Smooth muscle cell (in vitro differentiated cells): Measurements from ENCODE around the gene FAM168B. TPM values are rescaled to one million over a fixed set of nuclear protein-coding genes. Genes with fewer than 3 reads are reported as not detected.

ENCODE experiments used
- DNase-seq: peaks from one replicate; lab custom pipeline; 2025; ENCODE audit not compliant: unreplicated experiment; lab: John Stamatoyannopoulos, UW
- H2AFZ ChIP-seq: fragments of 200-600 bp; sonication (generic); 2 replicates; pipeline ENCODE4 v1.6.0; 2016; ENCODE audit warnings: antibody characterized with exemption, low read depth, mild to moderate bottlenecking
- H3F3A ChIP-seq: fragments of 200-600 bp; sonication (generic); 2 replicates; pipeline ENCODE4 v1.6.0; 2017; ENCODE audit warnings: antibody characterized with exemption, low read depth
- H3K27ac ChIP-seq: fragments of 200-600 bp; sonication (generic); 2 replicates; pipeline ENCODE4 v1.5.1; 2016; ENCODE audit warnings: low read depth, mild to moderate bottlenecking
- H3K27me3 ChIP-seq: fragments of 200-600 bp; sonication (generic); 2 replicates; pipeline ENCODE4 v1.6.1; 2016; ENCODE audit warnings: low read depth, mild to moderate bottlenecking
- H3K36me3 ChIP-seq: fragments of 200-600 bp; sonication (generic); 2 replicates; pipeline ENCODE4 v1.5.1; 2016; ENCODE audit warnings: low read depth
- H3K4me1 ChIP-seq: fragments of 200-600 bp; sonication (generic); 2 replicates; pipeline ENCODE4 v1.5.1; 2016; ENCODE audit warnings: low read depth
- H3K4me2 ChIP-seq: fragments of 200-600 bp; sonication (generic); 2 replicates; pipeline ENCODE4 v1.6.0; 2016; ENCODE audit warnings: mild to moderate bottlenecking
- H3K4me3 ChIP-seq: fragments of 200-600 bp; sonication (generic); 2 replicates; pipeline ENCODE4 v1.5.1; 2016; ENCODE audit warnings: mild to moderate bottlenecking
- H3K79me2 ChIP-seq: fragments of 200-600 bp; sonication (generic); 2 replicates; pipeline ENCODE4 v1.6.0; 2016; ENCODE audit warnings: low read depth, mild to moderate bottlenecking
- H3K9ac ChIP-seq: fragments of 200-600 bp; sonication (generic); 2 replicates; pipeline ENCODE4 v1.6.0; 2016; ENCODE audit warnings: low read depth
- H3K9me3 ChIP-seq: fragments of 200-600 bp; sonication (generic); replicated peaks from 2 replicates; pipeline ENCODE4 v1.5.1; 2016; ENCODE audit warnings: low read depth
- H4K20me1 ChIP-seq: fragments of 200-600 bp; sonication (generic); 2 replicates; pipeline ENCODE4 v1.6.0; 2016; ENCODE audit warnings: low read depth
- CTCF ChIP-seq: fragments of 200-600 bp; sonication (generic); IDR thresholded peaks from 2 replicates; pipeline ENCODE4 v1.5.1; 2017; ENCODE audit warnings: borderline replicate concordance, mild to moderate bottlenecking, antibody characterized with exemption; ENCODE audit not compliant: insufficient read depth, poor library complexity, severe bottlenecking
- WGBS: methylation state at CpG from one replicate; pipeline ENCODE4 v1.1.7; 2016; ENCODE audit warnings: low lambda C conversion rate; 5-methylcytosine and 5-hydroxymethylcytosine counted together
- polyA plus RNA-seq: library from polyadenylated mRNA; unstranded; fragments of >200 nt; fragmentation: Nextera tagmentation; extraction: Ambion mirVana; gene quantifications from 2 replicates; pipeline ENCODE4 v1.2.1, GENCODE V29; 2016
- total RNA-seq: library from RNA; depleted of rRNA; stranded (reverse); fragments of >200 nt; gene quantifications from 2 replicates; pipeline ENCODE4 v1.2.3, GENCODE V29; 2014

The FAM168B gene
- total and polyA plus RNA-seq, 2 experiments from 2014 or later: 46.6 to 113 TPM

GRCh38 chr2:131011486-131011885 lies 81.8 kb downstream of the FAM168B start:
- TF ChIP-seq CTCF: no peak
- Histone ChIP-seq H3K36me3 (no peaks in the 10 kb centered on the region), H3K4me3 (no peak overlapping the region), H3K4me1 (no peaks in the 10 kb centered on the region), H3K79me2 (no peaks in the 10 kb centered on the region), H3K27me3 (no peaks in the 10 kb centered on the region), H4K20me1 (no peaks in the 10 kb centered on the region), H3K4me2 (no peak overlapping the region), H3F3A (no peaks in the 10 kb centered on the region), H3K9ac (no peak overlapping the region), H2AFZ (no peak overlapping the region), H3K27ac (no peak overlapping the region), H3K9me3 (no peaks in the 10 kb centered on the region)
- WGBS: 80% methylated on average over 7 of the region's 7 CpGs
- DNase-seq: no peak

GRCh38 chr2:131010566-131010965 lies 82.7 kb downstream of the FAM168B start:
- H3K36me3 ChIP-seq: no peaks in the 10 kb centered on the region
- H3K9me3 ChIP-seq: no peaks in the 10 kb centered on the region
- no peak overlapping the region for H2AFZ ChIP-seq
- H3K27ac ChIP-seq: no peak overlapping the region
- 85% methylated on average over 4 of the region's 4 CpGs for WGBS
- no peak for DNase-seq
- no peak overlapping the region for H3K4me2 ChIP-seq
- no peaks in the 10 kb centered on the region for H3K27me3 ChIP-seq
- no peaks in the 10 kb centered on the region for H3F3A ChIP-seq
- TF ChIP-seq CTCF: no peak
- no peaks in the 10 kb centered on the region for H3K79me2 ChIP-seq
- H4K20me1 ChIP-seq: no peaks in the 10 kb centered on the region
- H3K4me1 ChIP-seq: no peaks in the 10 kb centered on the region
- no peak overlapping the region for H3K9ac ChIP-seq
- H3K4me3 ChIP-seq: no peak overlapping the region

- H3F3A ChIP-seq: no peaks in the 10 kb centered on the region
- H3K36me3 ChIP-seq: no peaks in the 10 kb centered on the region
- 83% methylated on average over 6 of the region's 6 CpGs for WGBS
- H3K4me1 ChIP-seq: no peaks in the 10 kb centered on the region
- no peaks in the 10 kb centered on the region for H3K79me2 ChIP-seq
- no peaks in the 10 kb centered on the region for H4K20me1 ChIP-seq
- no peak for TF ChIP-seq CTCF
- no peak overlapping the region for H3K27ac ChIP-seq
- H2AFZ ChIP-seq: no peak overlapping the region
- H3K9ac ChIP-seq: no peak overlapping the region
- no peaks in the 10 kb centered on the region for H3K9me3 ChIP-seq
- no peak overlapping the region for H3K4me3 ChIP-seq
- H3K27me3 ChIP-seq: no peaks in the 10 kb centered on the region
- H3K4me2 ChIP-seq: no peak overlapping the region
- DNase-seq: no peak
Measured at GRCh38 chr2:131009713-131010475, 83.4 kb downstream of the FAM168B start.

- Histone ChIP-seq H3K9ac (no peak overlapping the region), H3K9me3 (no peaks in the 10 kb centered on the region), H4K20me1 (no peaks in the 10 kb centered on the region), H2AFZ (no peak overlapping the region), H3K36me3 (no peaks in the 10 kb centered on the region), H3K79me2 (no peaks in the 10 kb centered on the region), H3K27me3 (no peaks in the 10 kb centered on the region), H3F3A (no peaks in the 10 kb centered on the region), H3K4me1 (no peaks in the 10 kb centered on the region), H3K4me2 (no peak overlapping the region), H3K4me3 (no peak overlapping the region), H3K27ac (no peak overlapping the region)
- TF ChIP-seq CTCF: no peak
- WGBS: 97% methylated on average over 1 of the region's 1 CpG
- no peak for DNase-seq
Measured at GRCh38 chr2:131008967-131009366, 84.3 kb downstream of the FAM168B start.
